ENCODE measurements around the gene PRELP. TPM values are rescaled to one million over a fixed set of nuclear protein-coding genes. Genes with fewer than 3 reads are reported as not detected.
A peak's percentile ranks its signal among the peaks of the same experiment; 100 is the strongest.

PRELP gene
- total and polyA plus RNA-seq, 2 experiments from 2014 or later = 0.26 TPM; not detected in 1

GRCh38 chr1:203511513-203511912 is 35.9 kb downstream of the PRELP start:
- no peak overlapping the region for H3K4me3 ChIP-seq
- no peaks in the 10 kb centered on the region for H3K36me3 ChIP-seq
- no peak overlapping the region for H3K27ac ChIP-seq
- no peak for DNase-seq (ENCODE audit: low read depth in 1 of 2, low spot score in 1 of 2)
- no peak for TF ChIP-seq CTCF (IDR thresholded peaks at IDR 0.05; ENCODE audit: low read depth, low read length)
- H3K4me1 ChIP-seq (ENCODE audit: low read depth) = peaks cover 46% of the 10 kb centered on the region
- no peaks in the 10 kb centered on the region for H3K9me3 ChIP-seq (ENCODE audit: low read depth)
- H3K27me3 ChIP-seq = peaks cover 8% of the 10 kb centered on the region

GRCh38 chr1:203511930-203512329 is 36.3 kb downstream of the PRELP start:
- Histone ChIP-seq H3K9me3 (ENCODE audit: low read depth) (no peaks in the 10 kb centered on the region), H3K4me3 (no peak overlapping the region), H3K36me3 (no peaks in the 10 kb centered on the region), H3K27ac (no peak overlapping the region), H3K27me3 (peaks cover 8% of the 10 kb centered on the region), H3K4me1 (ENCODE audit: low read depth) (peaks cover 43% of the 10 kb centered on the region)
- DNase-seq (ENCODE audit: low read depth in 1 of 2, low spot score in 1 of 2) = no peak
- TF ChIP-seq CTCF (IDR thresholded peaks at IDR 0.05; ENCODE audit: low read depth, low read length) = no peak

- no peak overlapping the region for H3K27ac ChIP-seq
- H3K4me1 ChIP-seq (ENCODE audit: low read depth) = peaks cover 37% of the 10 kb centered on the region
- peaks cover 12% of the 10 kb centered on the region for H3K27me3 ChIP-seq
- H3K9me3 ChIP-seq (ENCODE audit: low read depth) = no peaks in the 10 kb centered on the region
- H3K4me3 ChIP-seq = no peak overlapping the region
- no peak for TF ChIP-seq CTCF (IDR thresholded peaks at IDR 0.05; ENCODE audit: low read depth, low read length)
- no peaks in the 10 kb centered on the region for H3K36me3 ChIP-seq
- DNase-seq (ENCODE audit: low read depth in 1 of 2, low spot score in 1 of 2) = no peak
Observed at GRCh38 chr1:203512517-203512847, 36.9 kb downstream of the PRELP start.

- no peaks in the 10 kb centered on the region for H3K9me3 ChIP-seq (ENCODE audit: low read depth)
- no peak overlapping the region for H3K4me3 ChIP-seq
- DNase-seq (ENCODE audit: low read depth in 1 of 2, low spot score in 1 of 2) = peak in 1 of 2 donors; percentile 89
- peaks cover 13% of the 10 kb centered on the region for H3K27me3 ChIP-seq
- H3K4me1 ChIP-seq (ENCODE audit: low read depth) = peaks cover 32% of the 10 kb centered on the region
- TF ChIP-seq CTCF (IDR thresholded peaks at IDR 0.05; ENCODE audit: low read depth, low read length) = no peak
- no peaks in the 10 kb centered on the region for H3K36me3 ChIP-seq
- H3K27ac ChIP-seq = no peak overlapping the region
Observed at GRCh38 chr1:203512848-203513584, 37.4 kb downstream of the PRELP start.

- H3K27me3 ChIP-seq = peaks cover 15% of the 10 kb centered on the region
- H3K9me3 ChIP-seq (ENCODE audit: low read depth) = no peaks in the 10 kb centered on the region
- no peak overlapping the region for H3K27ac ChIP-seq
- no peak for DNase-seq (ENCODE audit: low read depth in 1 of 2, low spot score in 1 of 2)
- H3K4me1 ChIP-seq (ENCODE audit: low read depth) = peaks cover 26% of the 10 kb centered on the region
- no peaks in the 10 kb centered on the region for H3K36me3 ChIP-seq
- TF ChIP-seq CTCF (IDR thresholded peaks at IDR 0.05; ENCODE audit: low read depth, low read length) = no peak
- H3K4me3 ChIP-seq = no peak overlapping the region
Observed at GRCh38 chr1:203513585-203514031, 38.0 kb downstream of the PRELP start.

Data from cardiac muscle cell (in vitro differentiated cells and primary cell).